GM23338 (cell line): ENCODE data around the gene CNDP1. TPM values are rescaled to one million over a fixed set of nuclear protein-coding genes. Genes with fewer than 3 reads are reported as not detected.

ENCODE experiments used
- ATAC-seq: fragments of 200-7000 bp; cut with Tn5 transposase; 3 replicates; pipeline ENCODE4 v1.9.1; 2020
- DNase-seq: peaks from one replicate; pipeline ENCODE4 v3.0.0-alpha.2; 2015; ENCODE audit warnings: low spot score
- H2AFZ ChIP-seq: fragments of 200-600 bp; sonication (generic); 2 replicates; pipeline ENCODE4 v1.8.0; 2016; ENCODE audit warnings: antibody characterized with exemption, mild to moderate bottlenecking, moderate library complexity
- H3F3A ChIP-seq: fragments of 200-600 bp; sonication (generic); replicated peaks from 2 replicates; pipeline ENCODE4 v1.8.0; 2017; ENCODE audit warnings: antibody characterized with exemption, mixed run types, low read depth
- H3K27ac ChIP-seq: fragments of 200-600 bp; sonication (generic); 2 replicates; pipeline ENCODE4 v1.6.1; 2016; ENCODE audit warnings: low read depth
- H3K27me3 ChIP-seq: fragments of 200-600 bp; sonication (generic); 2 replicates; pipeline ENCODE4 v1.8.0; 2016; ENCODE audit warnings: mild to moderate bottlenecking, mixed run types, moderate library complexity; ENCODE audit not compliant: insufficient read depth
- H3K36me3 ChIP-seq: fragments of 200-600 bp; sonication (generic); 2 replicates; pipeline ENCODE4 v1.8.0; 2016; ENCODE audit warnings: mild to moderate bottlenecking; ENCODE audit not compliant: insufficient read depth
- H3K4me1 ChIP-seq: fragments of 200-600 bp; sonication (generic); 2 replicates; pipeline ENCODE4 v1.8.0; 2016; ENCODE audit warnings: mild to moderate bottlenecking, moderate library complexity; ENCODE audit not compliant: insufficient read depth
- H3K4me2 ChIP-seq: fragments of 200-600 bp; sonication (generic); 2 replicates; pipeline ENCODE4 v1.7.1; 2017; ENCODE audit warnings: mixed run types
- H3K4me3 ChIP-seq: fragments of 200-600 bp; sonication (generic); 2 replicates; pipeline ENCODE4 v1.6.1; 2016; ENCODE audit warnings: mixed run types
- H3K79me2 ChIP-seq: fragments of 200-600 bp; sonication (generic); replicated peaks from 2 replicates; pipeline ENCODE4 v1.8.0; 2017; ENCODE audit warnings: mild to moderate bottlenecking; ENCODE audit not compliant: insufficient read depth
- H3K9me2 ChIP-seq: fragments of 200-600 bp; sonication (generic); 2 replicates; pipeline ENCODE4 v1.8.0; 2017; ENCODE audit not compliant: insufficient read depth
- H4K20me1 ChIP-seq: fragments of 200-600 bp; sonication (generic); replicated peaks from 2 replicates; pipeline ENCODE4 v1.8.0; 2017; ENCODE audit warnings: mild to moderate bottlenecking; ENCODE audit not compliant: insufficient read depth
- H3K27ac Mint-ChIP-seq: 2 replicates; pipeline ENCODE4 v1.8.0; 2020; ENCODE audit warnings: inconsistent platforms, mild to moderate bottlenecking, moderate library complexity, mixed read lengths
- H3K27me3 Mint-ChIP-seq: 3 replicates; pipeline ENCODE4 v1.8.0; 2022; ENCODE audit warnings: low read depth, mild to moderate bottlenecking, moderate library complexity, mixed read lengths, inconsistent platforms; ENCODE audit not compliant: insufficient read depth, poor library complexity
- H3K36me3 Mint-ChIP-seq: 3 replicates; pipeline ENCODE4 v1.8.0; 2021; ENCODE audit warnings: low read depth, mild to moderate bottlenecking, inconsistent platforms, moderate library complexity, mixed read lengths
- H3K4me1 Mint-ChIP-seq: 3 replicates; pipeline ENCODE4 v1.8.0; 2020; ENCODE audit warnings: mild to moderate bottlenecking, inconsistent platforms, mixed read lengths
- H3K4me3 Mint-ChIP-seq: 3 replicates; pipeline ENCODE4 v1.8.0; 2021; ENCODE audit warnings: moderate library complexity, mild to moderate bottlenecking, inconsistent platforms, mixed read lengths
- H3K9me3 Mint-ChIP-seq: 3 replicates; pipeline ENCODE4 v1.8.0; 2020; ENCODE audit warnings: moderate library complexity, mild to moderate bottlenecking, inconsistent platforms, mixed read lengths
- CREB1 ChIP-seq: fragments of 250-450 bp; sonication (Bioruptor Pico); IDR thresholded peaks from 2 replicates; pipeline ENCODE4 v1.5.0; 2020; ENCODE audit warnings: low read depth, mild to moderate bottlenecking, moderate library complexity
- EZH2 ChIP-seq: fragments of 200-600 bp; sonication (generic); IDR thresholded peaks from one replicate; pipeline ENCODE4 v1.8.0; 2017; ENCODE audit warnings: antibody characterized with exemption, mild to moderate bottlenecking, low read depth; ENCODE audit not compliant: unreplicated experiment
- EZH2phosphoT487 ChIP-seq: fragments of 200-600 bp; sonication (generic); IDR thresholded peaks from one replicate; pipeline ENCODE4 v1.8.1; 2018; ENCODE audit warnings: antibody characterized with exemption; ENCODE audit not compliant: unreplicated experiment
- JUNB ChIP-seq: IDR thresholded peaks from one replicate; pipeline ENCODE4 v1.6.1; 2016; ENCODE audit warnings: antibody characterized with exemption; ENCODE audit not compliant: unreplicated experiment
- STAT1 ChIP-seq: IDR thresholded peaks from one replicate; pipeline ENCODE4 v1.6.1; 2016; ENCODE audit warnings: antibody characterized with exemption; ENCODE audit not compliant: unreplicated experiment
- ZNF114 ChIP-seq: fragments of 250-450 bp; sonication (Bioruptor Pico); IDR thresholded peaks from 2 replicates; pipeline ENCODE4 v1.5.0; 2020; ENCODE audit warnings: mild to moderate bottlenecking, moderate library complexity
- ZNF331 ChIP-seq: fragments of 250-450 bp; sonication (Bioruptor Pico); IDR thresholded peaks from 2 replicates; pipeline ENCODE4 v1.5.0; 2020; ENCODE audit warnings: low read depth, mild to moderate bottlenecking, moderate library complexity
- polyA plus RNA-seq: library from polyadenylated mRNA; unstranded; fragments of >200 nt; fragmentation: Nextera tagmentation; extraction: Ambion mirVana; gene quantifications from 2 replicates; pipeline ENCODE4 v1.2.1, GENCODE V29; 2016
- total RNA-seq: library from RNA; depleted of rRNA; stranded (reverse); fragments of >200 nt; shearing (Covaris generic); gene quantifications from 2 replicates; pipeline ENCODE4 v1.2.3, GENCODE V29; 2014
- TF ChIP-seq, protein P1 (sequence below): fragments of 250-450 bp; sonication (Bioruptor Pico); IDR thresholded peaks from 2 replicates; pipeline ENCODE4 v1.5.0; 2020; ENCODE audit warnings: mild to moderate bottlenecking, moderate library complexity
- TF ChIP-seq, protein P2 (sequence below): IDR thresholded peaks from 2 replicates; pipeline ENCODE4 v1.6.1; 2016; ENCODE audit warnings: antibody characterized with exemption
- TF ChIP-seq, protein P3 (sequence below): IDR thresholded peaks from one replicate; pipeline ENCODE4 v1.6.1; 2018; ENCODE audit warnings: antibody characterized with exemption; ENCODE audit not compliant: unreplicated experiment

CNDP1 gene
- total and polyA plus RNA-seq, 2 experiments from 2014 or later, result 0.03 to 0.11 TPM

DNA sequence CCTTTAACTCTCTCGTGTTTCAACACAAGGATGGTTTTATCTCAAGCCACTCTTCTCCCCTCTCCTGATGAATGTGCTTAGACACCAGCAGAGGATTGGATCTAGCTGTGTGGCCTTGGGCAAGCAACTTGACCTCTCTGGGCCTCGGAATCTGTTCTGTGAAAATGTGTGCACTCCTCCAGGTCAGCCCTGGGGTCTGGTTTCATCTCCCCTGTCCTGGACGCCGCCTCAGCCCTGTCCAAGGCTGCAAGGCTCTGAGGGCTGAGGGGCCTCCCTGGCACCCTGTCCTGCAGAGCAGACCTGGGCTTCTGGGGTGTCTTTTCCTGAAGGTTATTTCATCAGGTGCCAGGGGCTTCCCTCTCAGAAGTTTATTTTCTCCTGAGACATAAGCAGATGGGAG lies 28.5 kb downstream of the CNDP1 start:
- Histone ChIP-seq H4K20me1 (no peaks in the 10 kb centered on the region), H3K9me2 (no peaks in the 10 kb centered on the region), H3K36me3 (no peaks in the 10 kb centered on the region), H3K27ac (no peak overlapping the region), H3F3A (no peaks in the 10 kb centered on the region), H3K79me2 (no peaks in the 10 kb centered on the region), H2AFZ (no peak overlapping the region), H3K27me3 (no peaks in the 10 kb centered on the region), H3K4me3 (no peak overlapping the region), H3K4me1 (no peaks in the 10 kb centered on the region), H3K4me2 (no peak overlapping the region)
- no peak for DNase-seq
- no peaks in the 10 kb centered on the region for H3K4me1 Mint-ChIP-seq
- H3K4me3 Mint-ChIP-seq, result no peak overlapping the region
- H3K27ac Mint-ChIP-seq, result no peak overlapping the region
- TF ChIP-seq, protein P1, sequence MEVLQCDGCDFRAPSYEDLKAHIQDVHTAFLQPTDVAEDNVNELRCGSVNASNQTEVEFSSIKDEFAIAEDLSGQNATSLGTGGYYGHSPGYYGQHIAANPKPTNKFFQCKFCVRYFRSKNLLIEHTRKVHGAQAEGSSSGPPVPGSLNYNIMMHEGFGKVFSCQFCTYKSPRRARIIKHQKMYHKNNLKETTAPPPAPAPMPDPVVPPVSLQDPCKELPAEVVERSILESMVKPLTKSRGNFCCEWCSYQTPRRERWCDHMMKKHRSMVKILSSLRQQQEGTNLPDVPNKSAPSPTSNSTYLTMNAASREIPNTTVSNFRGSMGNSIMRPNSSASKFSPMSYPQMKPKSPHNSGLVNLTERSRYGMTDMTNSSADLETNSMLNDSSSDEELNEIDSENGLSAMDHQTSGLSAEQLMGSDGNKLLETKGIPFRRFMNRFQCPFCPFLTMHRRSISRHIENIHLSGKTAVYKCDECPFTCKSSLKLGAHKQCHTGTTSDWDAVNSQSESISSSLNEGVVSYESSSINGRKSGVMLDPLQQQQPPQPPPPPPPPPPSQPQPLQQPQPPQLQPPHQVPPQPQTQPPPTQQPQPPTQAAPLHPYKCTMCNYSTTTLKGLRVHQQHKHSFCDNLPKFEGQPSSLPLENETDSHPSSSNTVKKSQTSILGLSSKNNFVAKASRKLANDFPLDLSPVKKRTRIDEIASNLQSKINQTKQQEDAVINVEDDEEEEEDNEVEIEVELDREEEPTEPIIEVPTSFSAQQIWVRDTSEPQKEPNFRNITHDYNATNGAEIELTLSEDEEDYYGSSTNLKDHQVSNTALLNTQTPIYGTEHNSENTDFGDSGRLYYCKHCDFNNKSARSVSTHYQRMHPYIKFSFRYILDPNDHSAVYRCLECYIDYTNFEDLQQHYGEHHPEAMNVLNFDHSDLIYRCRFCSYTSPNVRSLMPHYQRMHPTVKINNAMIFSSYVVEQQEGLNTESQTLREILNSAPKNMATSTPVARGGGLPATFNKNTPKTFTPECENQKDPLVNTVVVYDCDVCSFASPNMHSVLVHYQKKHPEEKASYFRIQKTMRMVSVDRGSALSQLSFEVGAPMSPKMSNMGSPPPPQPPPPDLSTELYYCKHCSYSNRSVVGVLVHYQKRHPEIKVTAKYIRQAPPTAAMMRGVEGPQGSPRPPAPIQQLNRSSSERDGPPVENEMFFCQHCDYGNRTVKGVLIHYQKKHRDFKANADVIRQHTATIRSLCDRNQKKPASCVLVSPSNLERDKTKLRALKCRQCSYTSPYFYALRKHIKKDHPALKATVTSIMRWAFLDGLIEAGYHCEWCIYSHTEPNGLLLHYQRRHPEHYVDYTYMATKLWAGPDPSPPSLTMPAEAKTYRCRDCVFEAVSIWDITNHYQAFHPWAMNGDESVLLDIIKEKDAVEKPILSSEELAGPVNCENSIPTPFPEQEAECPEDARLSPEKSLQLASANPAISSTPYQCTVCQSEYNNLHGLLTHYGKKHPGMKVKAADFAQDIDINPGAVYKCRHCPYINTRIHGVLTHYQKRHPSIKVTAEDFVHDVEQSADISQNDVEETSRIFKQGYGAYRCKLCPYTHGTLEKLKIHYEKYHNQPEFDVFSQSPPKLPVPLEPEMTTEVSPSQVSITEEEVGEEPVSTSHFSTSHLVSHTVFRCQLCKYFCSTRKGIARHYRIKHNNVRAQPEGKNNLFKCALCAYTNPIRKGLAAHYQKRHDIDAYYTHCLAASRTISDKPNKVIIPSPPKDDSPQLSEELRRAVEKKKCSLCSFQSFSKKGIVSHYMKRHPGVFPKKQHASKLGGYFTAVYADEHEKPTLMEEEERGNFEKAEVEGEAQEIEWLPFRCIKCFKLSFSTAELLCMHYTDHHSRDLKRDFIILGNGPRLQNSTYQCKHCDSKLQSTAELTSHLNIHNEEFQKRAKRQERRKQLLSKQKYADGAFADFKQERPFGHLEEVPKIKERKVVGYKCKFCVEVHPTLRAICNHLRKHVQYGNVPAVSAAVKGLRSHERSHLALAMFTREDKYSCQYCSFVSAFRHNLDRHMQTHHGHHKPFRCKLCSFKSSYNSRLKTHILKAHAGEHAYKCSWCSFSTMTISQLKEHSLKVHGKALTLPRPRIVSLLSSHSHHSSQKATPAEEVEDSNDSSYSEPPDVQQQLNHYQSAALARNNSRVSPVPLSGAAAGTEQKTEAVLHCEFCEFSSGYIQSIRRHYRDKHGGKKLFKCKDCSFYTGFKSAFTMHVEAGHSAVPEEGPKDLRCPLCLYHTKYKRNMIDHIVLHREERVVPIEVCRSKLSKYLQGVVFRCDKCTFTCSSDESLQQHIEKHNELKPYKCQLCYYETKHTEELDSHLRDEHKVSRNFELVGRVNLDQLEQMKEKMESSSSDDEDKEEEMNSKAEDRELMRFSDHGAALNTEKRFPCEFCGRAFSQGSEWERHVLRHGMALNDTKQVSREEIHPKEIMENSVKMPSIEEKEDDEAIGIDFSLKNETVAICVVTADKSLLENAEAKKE (CRISPR knock-in tag), result no peak
- TF ChIP-seq, protein P2, sequence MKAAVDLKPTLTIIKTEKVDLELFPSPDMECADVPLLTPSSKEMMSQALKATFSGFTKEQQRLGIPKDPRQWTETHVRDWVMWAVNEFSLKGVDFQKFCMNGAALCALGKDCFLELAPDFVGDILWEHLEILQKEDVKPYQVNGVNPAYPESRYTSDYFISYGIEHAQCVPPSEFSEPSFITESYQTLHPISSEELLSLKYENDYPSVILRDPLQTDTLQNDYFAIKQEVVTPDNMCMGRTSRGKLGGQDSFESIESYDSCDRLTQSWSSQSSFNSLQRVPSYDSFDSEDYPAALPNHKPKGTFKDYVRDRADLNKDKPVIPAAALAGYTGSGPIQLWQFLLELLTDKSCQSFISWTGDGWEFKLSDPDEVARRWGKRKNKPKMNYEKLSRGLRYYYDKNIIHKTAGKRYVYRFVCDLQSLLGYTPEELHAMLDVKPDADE, result no peak
- no peak for TF ChIP-seq STAT1
- TF ChIP-seq, protein P3, sequence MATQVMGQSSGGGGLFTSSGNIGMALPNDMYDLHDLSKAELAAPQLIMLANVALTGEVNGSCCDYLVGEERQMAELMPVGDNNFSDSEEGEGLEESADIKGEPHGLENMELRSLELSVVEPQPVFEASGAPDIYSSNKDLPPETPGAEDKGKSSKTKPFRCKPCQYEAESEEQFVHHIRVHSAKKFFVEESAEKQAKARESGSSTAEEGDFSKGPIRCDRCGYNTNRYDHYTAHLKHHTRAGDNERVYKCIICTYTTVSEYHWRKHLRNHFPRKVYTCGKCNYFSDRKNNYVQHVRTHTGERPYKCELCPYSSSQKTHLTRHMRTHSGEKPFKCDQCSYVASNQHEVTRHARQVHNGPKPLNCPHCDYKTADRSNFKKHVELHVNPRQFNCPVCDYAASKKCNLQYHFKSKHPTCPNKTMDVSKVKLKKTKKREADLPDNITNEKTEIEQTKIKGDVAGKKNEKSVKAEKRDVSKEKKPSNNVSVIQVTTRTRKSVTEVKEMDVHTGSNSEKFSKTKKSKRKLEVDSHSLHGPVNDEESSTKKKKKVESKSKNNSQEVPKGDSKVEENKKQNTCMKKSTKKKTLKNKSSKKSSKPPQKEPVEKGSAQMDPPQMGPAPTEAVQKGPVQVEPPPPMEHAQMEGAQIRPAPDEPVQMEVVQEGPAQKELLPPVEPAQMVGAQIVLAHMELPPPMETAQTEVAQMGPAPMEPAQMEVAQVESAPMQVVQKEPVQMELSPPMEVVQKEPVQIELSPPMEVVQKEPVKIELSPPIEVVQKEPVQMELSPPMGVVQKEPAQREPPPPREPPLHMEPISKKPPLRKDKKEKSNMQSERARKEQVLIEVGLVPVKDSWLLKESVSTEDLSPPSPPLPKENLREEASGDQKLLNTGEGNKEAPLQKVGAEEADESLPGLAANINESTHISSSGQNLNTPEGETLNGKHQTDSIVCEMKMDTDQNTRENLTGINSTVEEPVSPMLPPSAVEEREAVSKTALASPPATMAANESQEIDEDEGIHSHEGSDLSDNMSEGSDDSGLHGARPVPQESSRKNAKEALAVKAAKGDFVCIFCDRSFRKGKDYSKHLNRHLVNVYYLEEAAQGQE, result no peak
- no peak for TF ChIP-seq CREB1 (CRISPR knock-in tag)
- no peak for TF ChIP-seq ZNF114
- TF ChIP-seq EZH2, result no peak
- TF ChIP-seq ZNF331 (CRISPR knock-in tag), result no peak
- no peak for TF ChIP-seq JUNB
- no peak for TF ChIP-seq EZH2phosphoT487
- H3K9me3 Mint-ChIP-seq, result peaks cover 37% of the 10 kb centered on the region
- peaks cover 22% of the 10 kb centered on the region for H3K36me3 Mint-ChIP-seq
- peaks cover 4% of the 10 kb centered on the region for H3K27me3 Mint-ChIP-seq
- no peak for ATAC-seq
